ENCODE data around the gene RAB6D. TPM values are rescaled to one million over a fixed set of nuclear protein-coding genes. Genes with fewer than 3 reads are reported as not detected.
"Not testable (repeated sequence)": the region's sequence is repeated elsewhere in the genome, so short reads cannot be mapped to it uniquely, and the experiment has no call there.

The RAB6D gene
- total and polyA plus RNA-seq, 2 experiments from 2014 or later, result 0.37 TPM; not detected in 1

GRCh38 chr2:131394147-131394931 lies 30.4 kb upstream of the RAB6D start (continued):
- TF ChIP-seq, protein P1, sequence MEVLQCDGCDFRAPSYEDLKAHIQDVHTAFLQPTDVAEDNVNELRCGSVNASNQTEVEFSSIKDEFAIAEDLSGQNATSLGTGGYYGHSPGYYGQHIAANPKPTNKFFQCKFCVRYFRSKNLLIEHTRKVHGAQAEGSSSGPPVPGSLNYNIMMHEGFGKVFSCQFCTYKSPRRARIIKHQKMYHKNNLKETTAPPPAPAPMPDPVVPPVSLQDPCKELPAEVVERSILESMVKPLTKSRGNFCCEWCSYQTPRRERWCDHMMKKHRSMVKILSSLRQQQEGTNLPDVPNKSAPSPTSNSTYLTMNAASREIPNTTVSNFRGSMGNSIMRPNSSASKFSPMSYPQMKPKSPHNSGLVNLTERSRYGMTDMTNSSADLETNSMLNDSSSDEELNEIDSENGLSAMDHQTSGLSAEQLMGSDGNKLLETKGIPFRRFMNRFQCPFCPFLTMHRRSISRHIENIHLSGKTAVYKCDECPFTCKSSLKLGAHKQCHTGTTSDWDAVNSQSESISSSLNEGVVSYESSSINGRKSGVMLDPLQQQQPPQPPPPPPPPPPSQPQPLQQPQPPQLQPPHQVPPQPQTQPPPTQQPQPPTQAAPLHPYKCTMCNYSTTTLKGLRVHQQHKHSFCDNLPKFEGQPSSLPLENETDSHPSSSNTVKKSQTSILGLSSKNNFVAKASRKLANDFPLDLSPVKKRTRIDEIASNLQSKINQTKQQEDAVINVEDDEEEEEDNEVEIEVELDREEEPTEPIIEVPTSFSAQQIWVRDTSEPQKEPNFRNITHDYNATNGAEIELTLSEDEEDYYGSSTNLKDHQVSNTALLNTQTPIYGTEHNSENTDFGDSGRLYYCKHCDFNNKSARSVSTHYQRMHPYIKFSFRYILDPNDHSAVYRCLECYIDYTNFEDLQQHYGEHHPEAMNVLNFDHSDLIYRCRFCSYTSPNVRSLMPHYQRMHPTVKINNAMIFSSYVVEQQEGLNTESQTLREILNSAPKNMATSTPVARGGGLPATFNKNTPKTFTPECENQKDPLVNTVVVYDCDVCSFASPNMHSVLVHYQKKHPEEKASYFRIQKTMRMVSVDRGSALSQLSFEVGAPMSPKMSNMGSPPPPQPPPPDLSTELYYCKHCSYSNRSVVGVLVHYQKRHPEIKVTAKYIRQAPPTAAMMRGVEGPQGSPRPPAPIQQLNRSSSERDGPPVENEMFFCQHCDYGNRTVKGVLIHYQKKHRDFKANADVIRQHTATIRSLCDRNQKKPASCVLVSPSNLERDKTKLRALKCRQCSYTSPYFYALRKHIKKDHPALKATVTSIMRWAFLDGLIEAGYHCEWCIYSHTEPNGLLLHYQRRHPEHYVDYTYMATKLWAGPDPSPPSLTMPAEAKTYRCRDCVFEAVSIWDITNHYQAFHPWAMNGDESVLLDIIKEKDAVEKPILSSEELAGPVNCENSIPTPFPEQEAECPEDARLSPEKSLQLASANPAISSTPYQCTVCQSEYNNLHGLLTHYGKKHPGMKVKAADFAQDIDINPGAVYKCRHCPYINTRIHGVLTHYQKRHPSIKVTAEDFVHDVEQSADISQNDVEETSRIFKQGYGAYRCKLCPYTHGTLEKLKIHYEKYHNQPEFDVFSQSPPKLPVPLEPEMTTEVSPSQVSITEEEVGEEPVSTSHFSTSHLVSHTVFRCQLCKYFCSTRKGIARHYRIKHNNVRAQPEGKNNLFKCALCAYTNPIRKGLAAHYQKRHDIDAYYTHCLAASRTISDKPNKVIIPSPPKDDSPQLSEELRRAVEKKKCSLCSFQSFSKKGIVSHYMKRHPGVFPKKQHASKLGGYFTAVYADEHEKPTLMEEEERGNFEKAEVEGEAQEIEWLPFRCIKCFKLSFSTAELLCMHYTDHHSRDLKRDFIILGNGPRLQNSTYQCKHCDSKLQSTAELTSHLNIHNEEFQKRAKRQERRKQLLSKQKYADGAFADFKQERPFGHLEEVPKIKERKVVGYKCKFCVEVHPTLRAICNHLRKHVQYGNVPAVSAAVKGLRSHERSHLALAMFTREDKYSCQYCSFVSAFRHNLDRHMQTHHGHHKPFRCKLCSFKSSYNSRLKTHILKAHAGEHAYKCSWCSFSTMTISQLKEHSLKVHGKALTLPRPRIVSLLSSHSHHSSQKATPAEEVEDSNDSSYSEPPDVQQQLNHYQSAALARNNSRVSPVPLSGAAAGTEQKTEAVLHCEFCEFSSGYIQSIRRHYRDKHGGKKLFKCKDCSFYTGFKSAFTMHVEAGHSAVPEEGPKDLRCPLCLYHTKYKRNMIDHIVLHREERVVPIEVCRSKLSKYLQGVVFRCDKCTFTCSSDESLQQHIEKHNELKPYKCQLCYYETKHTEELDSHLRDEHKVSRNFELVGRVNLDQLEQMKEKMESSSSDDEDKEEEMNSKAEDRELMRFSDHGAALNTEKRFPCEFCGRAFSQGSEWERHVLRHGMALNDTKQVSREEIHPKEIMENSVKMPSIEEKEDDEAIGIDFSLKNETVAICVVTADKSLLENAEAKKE (CRISPR knock-in tag; IDR thresholded peaks at IDR 0.05), result no peak

- H3K4me1 ChIP-seq (ENCODE audit: insufficient read depth); ATAC-seq; H3K27ac Mint-ChIP-seq; H3K36me3 Mint-ChIP-seq (ENCODE audit: low read depth); H3K4me1 Mint-ChIP-seq; H3K27ac ChIP-seq (ENCODE audit: low read depth); H3K4me3 Mint-ChIP-seq; H2AFZ ChIP-seq; H3K4me2 ChIP-seq; H3K36me3 ChIP-seq (ENCODE audit: insufficient read depth); H4K20me1 ChIP-seq (replicated peaks; ENCODE audit: insufficient read depth); H3F3A ChIP-seq (replicated peaks; ENCODE audit: low read depth); H3K4me3 ChIP-seq; DNase-seq (ENCODE audit: low spot score); H3K79me2 ChIP-seq (replicated peaks; ENCODE audit: insufficient read depth); H3K9me3 Mint-ChIP-seq; H3K9me2 ChIP-seq (ENCODE audit: insufficient read depth): not testable (repeated sequence)
- peaks cover 20% of the 10 kb centered on the region for H3K27me3 Mint-ChIP-seq (ENCODE audit: insufficient read depth, low read depth, poor library complexity)
- peaks cover 27% of the 10 kb centered on the region for H3K27me3 ChIP-seq (ENCODE audit: insufficient read depth)
Measured at GRCh38 chr2:131391953-131392352, 28.0 kb upstream of the RAB6D start.

GRCh38 chr2:131391471-131391870 lies 27.5 kb upstream of the RAB6D start:
- peaks cover 21% of the 10 kb centered on the region for H3K27me3 Mint-ChIP-seq (ENCODE audit: insufficient read depth, low read depth, poor library complexity)
- H3K4me1 ChIP-seq (ENCODE audit: insufficient read depth); DNase-seq (ENCODE audit: low spot score); H3K4me3 ChIP-seq; H3K4me1 Mint-ChIP-seq; H3K9me2 ChIP-seq (ENCODE audit: insufficient read depth); H3K36me3 ChIP-seq (ENCODE audit: insufficient read depth); H3K9me3 Mint-ChIP-seq; H3K4me2 ChIP-seq; H3K27ac ChIP-seq (ENCODE audit: low read depth); ATAC-seq; H3F3A ChIP-seq (replicated peaks; ENCODE audit: low read depth); H4K20me1 ChIP-seq (replicated peaks; ENCODE audit: insufficient read depth); H3K79me2 ChIP-seq (replicated peaks; ENCODE audit: insufficient read depth); H2AFZ ChIP-seq; H3K4me3 Mint-ChIP-seq; H3K27ac Mint-ChIP-seq; H3K36me3 Mint-ChIP-seq (ENCODE audit: low read depth): not testable (repeated sequence)
- peaks cover 22% of the 10 kb centered on the region for H3K27me3 ChIP-seq (ENCODE audit: insufficient read depth)

DNA sequence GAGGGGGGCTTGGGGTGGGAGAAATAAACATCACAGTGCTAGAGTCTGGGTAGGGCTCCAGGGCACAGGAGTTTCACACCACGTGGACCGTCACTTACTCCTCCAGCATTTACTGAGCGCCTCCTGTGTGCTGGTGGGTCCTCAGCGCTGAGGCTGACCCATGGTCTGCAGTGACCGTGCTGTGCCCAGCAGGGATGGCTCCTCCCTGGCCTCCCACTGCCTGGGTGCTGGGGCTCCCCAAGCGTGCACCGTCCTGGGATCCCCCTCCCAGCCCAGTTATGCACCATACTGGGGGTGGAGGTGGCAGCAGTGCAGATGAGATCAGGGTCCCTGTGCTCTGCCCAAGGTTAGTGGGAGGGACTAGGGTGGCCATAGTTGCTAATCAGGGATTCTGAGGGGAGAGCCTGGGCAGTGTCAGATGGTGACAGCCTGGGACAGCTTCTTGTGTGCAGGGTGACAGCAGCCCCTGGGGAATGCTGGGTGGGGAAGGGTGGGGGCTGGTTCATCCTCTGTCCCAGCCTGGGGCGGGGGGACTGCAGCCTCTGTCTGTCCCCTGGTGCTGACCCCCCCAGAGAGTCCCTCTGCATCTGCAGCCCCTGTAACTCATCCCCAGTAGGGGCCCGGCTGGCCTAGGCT lies 26.6 kb upstream of the RAB6D start:
- not testable (repeated sequence) for DNase-seq (ENCODE audit: low spot score); ATAC-seq; H3K36me3 ChIP-seq (ENCODE audit: insufficient read depth); H2AFZ ChIP-seq; H3K4me3 ChIP-seq; H4K20me1 ChIP-seq (replicated peaks; ENCODE audit: insufficient read depth); H3K79me2 ChIP-seq (replicated peaks; ENCODE audit: insufficient read depth); H3K27ac Mint-ChIP-seq; H3K4me1 Mint-ChIP-seq; H3K4me1 ChIP-seq (ENCODE audit: insufficient read depth); H3K36me3 Mint-ChIP-seq (ENCODE audit: low read depth); H3F3A ChIP-seq (replicated peaks; ENCODE audit: low read depth); H3K4me3 Mint-ChIP-seq; H3K27ac ChIP-seq (ENCODE audit: low read depth); H3K9me2 ChIP-seq (ENCODE audit: insufficient read depth); H3K9me3 Mint-ChIP-seq; H3K4me2 ChIP-seq
- peaks cover 18% of the 10 kb centered on the region for H3K27me3 Mint-ChIP-seq (ENCODE audit: insufficient read depth, low read depth, poor library complexity)
- H3K27me3 ChIP-seq (ENCODE audit: insufficient read depth), result peaks cover 13% of the 10 kb centered on the region
